Activated CD4-positive, CD25-positive, alpha-beta regulatory T cell treated with anti-CD3 and anti-CD28 coated beads, Interleukin-2, amount 50 U/mL, for 24 hours (primary cell): ENCODE data around the gene LRP1B.

Source experiments
- ATAC-seq, 2 donors: fragments of 150-1000 bp; cut with Tn5 transposase; one replicate each; pipeline ENCODE4 v1.10.0; 2021; ENCODE audit warnings: mild to moderate bottlenecking in 1 of 2, moderate library complexity in 1 of 2

Gene LRP1B

GRCh38 chr2:142038826-142039225 is 92.0 kb downstream of the LRP1B start:
- no peak for ATAC-seq

- no peak for ATAC-seq
These were observed 93.1 kb downstream of the LRP1B start for GRCh38 chr2:142037744-142038143.

GRCh38 chr2:142037066-142037465 is 93.8 kb downstream of the LRP1B start:
- ATAC-seq = no peak

- no peak for ATAC-seq
These were observed 97.4 kb downstream of the LRP1B start for GRCh38 chr2:142033393-142033792.

DNA sequence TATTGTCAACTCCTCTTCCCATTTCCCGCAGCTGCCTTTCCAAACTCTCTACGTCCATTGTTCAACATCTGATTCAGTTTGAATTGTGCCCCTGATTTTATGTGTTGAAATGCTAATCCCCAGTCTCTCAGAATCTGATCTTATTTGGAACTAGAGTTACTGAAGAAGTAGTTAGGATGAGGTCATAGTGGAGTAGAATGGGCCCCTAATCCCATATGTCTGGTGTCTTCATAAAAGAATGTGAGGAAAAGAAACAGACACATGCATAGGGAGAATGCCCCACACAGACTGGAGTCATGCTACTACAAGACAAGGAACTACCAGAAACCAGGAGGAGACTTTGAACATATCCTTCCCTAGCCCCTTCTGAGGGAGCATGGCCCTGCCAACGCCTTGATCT is 99.2 kb downstream of the LRP1B start:
- ATAC-seq = no peak

DNA sequence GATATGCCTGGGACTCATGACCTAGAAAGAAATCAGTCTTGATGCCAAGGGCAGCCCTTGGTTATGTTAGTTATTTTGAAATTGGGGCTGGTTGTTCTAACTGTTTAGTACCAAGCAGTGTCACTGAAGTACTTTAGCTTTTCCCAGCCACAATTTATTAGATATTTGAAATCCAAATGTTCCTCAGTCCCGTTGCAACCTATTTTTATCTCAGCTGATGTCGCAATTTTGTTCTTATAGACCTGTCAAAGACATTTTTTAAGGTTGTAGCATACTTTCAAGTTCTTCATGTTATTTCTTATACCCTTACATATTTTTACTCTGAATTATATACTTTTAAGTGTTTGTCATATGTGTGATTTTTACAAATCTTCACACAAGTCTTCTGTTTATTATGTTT is 100.1 kb downstream of the LRP1B start:
- no peak for ATAC-seq

DNA sequence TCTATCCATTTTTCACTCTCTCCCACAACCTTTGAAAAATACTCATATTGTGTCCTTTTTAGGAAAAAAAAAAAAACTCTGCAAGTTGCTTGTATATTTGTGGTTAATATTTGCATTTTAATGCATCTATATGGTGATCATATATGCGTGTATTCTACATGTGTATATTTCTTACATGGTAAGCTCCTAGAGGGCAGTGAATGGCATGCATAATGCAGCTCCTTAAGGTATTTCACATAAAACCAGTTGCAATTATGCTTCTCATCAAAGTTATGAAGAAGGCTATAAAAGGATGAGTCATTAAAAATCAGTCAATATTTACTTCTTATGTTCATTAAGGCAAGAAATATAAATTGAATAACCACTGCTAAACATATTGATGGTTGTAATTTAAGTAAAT is 100.8 kb downstream of the LRP1B start:
- no peak for ATAC-seq

DNA sequence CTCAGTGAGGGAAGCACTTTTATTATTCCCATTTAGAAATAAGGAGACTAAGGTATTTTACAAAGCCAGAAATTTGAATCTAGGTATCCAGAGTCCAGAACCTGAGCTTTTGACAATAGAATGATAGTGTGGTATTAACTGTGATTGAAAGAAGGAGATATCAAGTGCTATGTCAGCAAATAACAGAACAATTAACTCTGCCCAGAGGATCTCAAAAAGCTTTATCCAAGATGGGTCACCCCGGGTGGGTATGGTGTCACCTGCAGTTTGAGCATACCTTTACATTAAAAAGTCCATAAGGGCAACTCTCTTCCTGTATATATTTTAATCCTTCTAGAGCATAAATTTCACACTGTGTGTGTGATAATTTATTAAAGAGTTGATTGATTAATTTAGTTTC is 105.4 kb downstream of the LRP1B start:
- no peak for ATAC-seq

DNA sequence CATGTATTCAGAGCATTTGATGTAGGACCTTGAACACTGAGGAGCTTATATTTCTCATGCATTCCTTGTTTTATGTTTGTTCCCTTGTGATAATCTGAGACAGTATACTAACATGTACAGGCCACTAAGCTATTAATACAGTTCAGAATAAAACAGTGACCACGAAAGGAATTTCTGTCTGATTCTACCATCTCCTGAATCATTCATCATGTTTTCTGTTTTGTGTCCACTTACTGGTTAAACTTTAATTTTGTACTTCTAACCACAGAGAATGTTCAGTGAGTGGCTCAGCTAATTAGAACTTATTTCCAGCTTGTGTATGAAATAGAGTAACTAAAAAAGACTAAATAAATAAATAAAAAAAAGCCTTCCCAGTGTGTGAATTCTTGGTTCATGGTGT is 110.4 kb downstream of the LRP1B start:
- ATAC-seq = no peak

- ATAC-seq = no peak
These were observed 116.3 kb downstream of the LRP1B start for GRCh38 chr2:142014536-142014935.

GRCh38 chr2:142012797-142013196 is 118.0 kb downstream of the LRP1B start:
- ATAC-seq = no peak

GRCh38 chr2:142010477-142011270 is 120.1 kb downstream of the LRP1B start:
- no peak for ATAC-seq

DNA sequence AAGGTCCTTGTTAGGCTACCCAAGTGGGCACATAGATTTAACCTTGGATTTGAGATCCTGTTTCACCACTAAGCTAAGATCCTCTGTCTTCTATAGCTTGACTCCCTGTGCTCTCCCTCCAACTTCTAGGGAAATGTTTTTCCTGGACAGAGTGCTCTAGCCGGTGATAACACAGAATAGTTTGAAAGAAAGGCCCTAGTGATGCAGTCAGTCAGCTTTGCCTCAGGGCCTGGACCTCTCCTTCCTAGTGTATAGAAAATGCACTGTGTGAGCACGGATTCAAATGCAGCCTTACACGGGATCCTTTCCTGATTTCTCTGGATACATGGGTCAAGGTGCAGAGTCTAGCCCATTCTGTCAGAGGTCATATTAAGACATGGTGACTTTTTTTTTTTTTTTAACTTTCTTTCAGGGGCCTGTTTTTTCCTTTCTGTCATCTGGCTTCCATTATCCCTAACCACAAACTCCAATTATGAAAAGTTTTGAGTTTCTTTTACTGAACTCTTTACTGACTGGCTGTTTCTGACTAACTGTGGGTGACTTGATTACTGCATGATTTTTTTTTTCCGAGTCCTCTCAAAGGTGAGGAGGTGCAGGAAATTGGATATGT is 122.6 kb downstream of the LRP1B start:
- ATAC-seq = no peak

GRCh38 chr2:141994066-141994465 is 136.8 kb downstream of the LRP1B start:
- ATAC-seq = no peak

DNA sequence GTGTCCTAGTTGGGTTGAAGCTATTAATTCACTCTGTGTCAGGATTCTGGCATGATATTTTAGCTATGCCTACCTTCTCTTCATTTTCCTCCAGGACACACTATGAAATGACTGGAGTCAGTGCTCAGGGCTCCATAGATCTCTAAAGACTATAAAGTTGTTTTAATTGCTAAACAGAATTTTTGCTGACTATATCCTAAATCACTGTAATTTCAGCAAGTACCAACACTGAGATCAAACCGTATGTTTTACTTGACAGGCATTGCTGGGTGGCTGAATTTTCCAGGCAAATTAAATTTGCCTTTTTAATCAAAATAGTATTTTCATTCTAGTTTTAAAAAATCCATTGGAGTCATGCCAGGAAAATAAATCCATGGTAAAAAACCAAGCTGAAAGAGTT is 138.1 kb downstream of the LRP1B start:
- no peak for ATAC-seq

DNA sequence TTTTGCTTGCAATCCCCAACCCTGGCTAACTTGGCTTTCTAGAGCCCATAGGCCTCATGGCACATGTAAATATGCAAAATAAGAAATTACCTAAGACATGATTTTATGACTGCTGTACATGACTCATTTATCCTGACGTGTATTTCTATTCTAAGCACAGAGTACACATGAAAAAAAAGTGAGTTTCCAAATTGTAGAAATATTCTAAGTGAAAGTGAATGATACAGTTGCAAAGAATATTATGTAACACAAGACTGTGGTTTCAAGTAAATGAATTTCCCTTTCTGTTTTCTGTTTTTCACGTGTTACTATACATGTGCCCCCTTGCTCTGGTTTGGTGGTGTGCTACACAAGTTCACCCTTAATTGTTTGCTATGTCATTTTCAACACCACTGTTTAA is 162.4 kb downstream of the LRP1B start:
- ATAC-seq = no peak

DNA sequence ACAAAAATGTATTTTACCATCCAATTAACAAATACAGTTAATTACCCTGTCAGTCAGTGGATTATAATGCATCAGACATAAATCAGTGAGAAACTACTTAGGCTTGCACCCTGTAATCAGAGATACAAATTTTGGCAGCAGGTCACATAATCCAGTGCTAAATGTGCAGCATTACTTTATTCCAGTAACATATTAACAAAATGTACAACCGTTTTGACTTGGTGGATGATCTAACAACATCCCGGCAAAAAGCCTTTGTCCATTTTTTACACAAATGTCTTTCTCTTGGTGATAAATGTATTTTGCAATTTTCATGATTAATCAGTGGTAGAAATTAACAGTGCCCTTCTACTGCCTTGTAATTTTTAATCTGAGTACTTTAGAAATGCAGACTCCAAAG is 162.8 kb downstream of the LRP1B start:
- ATAC-seq = no peak

GRCh38 chr2:141967503-141967902 is 163.3 kb downstream of the LRP1B start:
- no peak for ATAC-seq

- ATAC-seq = no peak
These were observed 170.9 kb downstream of the LRP1B start for GRCh38 chr2:141959941-141960340.

DNA sequence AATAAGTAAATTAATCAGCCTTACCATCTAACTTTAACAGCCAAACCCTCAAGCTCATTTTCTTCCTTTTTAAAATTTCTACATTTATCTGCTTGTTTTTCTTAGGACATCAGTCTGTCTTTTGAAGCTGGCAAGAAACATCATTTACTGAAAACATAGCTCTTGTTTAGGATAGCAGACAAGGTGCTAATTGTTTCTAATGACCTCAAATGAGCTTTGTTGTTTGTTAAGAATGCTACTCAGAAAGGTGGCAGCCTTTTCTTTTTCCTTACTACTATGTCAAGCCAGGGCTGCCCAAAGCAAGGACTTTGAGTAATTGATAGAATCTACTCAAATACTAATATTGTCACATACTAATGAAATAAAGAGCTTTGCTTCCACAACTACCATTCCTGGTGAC is 171.8 kb downstream of the LRP1B start:
- no peak for ATAC-seq

- ATAC-seq = no peak
These were observed 172.9 kb downstream of the LRP1B start for GRCh38 chr2:141957827-141958450.

DNA sequence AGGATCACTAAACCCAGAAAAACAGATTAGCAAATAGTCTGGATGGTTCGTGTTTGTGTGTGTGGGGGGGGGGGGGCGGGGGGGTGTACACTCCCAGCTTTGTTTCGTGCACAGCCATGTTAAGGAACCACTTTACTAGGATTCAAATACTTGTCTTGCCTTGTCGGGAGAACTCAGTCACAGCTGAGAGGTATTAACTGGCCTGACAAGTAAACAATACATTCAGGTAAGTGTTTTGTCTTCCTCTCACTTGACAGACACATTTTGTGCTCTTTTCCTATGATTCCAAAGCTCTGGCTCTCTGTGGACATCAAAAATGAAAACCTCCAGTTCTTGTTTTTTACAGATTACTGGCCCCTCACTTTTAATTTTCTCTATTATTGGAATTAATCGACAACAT is 173.5 kb downstream of the LRP1B start:
- ATAC-seq = no peak

- ATAC-seq = no peak
These were observed 183.3 kb downstream of the LRP1B start for GRCh38 chr2:141947396-141948114.

DNA sequence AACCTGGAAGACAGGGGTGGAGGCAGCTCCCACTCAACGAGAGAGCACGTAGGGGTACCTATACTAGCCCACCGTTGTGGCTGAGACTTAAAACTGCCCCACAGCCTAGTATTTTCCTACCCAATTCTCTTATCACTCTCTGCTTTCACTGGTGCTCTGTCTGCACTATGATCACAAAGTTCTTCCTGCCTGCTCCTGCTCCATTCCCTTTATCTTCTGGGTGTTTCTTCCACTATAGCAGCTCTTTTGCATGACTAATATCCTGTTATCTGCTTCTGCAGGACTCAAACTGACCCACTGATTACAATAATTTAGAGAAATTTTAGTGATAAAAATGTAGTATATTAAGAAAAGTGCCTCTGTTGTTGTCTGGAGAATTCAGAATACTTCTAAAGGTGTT is 184.8 kb downstream of the LRP1B start:
- ATAC-seq = no peak
